PC-3 (cell line): Measurements from ENCODE around the gene TEPSIN. TPM values are rescaled to one million over a fixed set of nuclear protein-coding genes. Genes with fewer than 3 reads are reported as not detected.

ENCODE experiments used
- ATAC-seq: fragments of 200-7000 bp; cut with Tn5 transposase; 2 replicates; pipeline ENCODE4 v1.9.1; 2020; ENCODE audit warnings: mild to moderate bottlenecking, moderate library complexity
- BruUV-seq: library from RNA; stranded (reverse); fragments of 400-500 nt; replicated peaks from 2 replicates; lab custom pipeline; 2021; lab: Mats Ljungman, UMichigan
- CTCF ChIA-PET: fragments of 300-600 bp; sonication (Branson Sonifier 250); formaldehyde crosslinking; loops from one replicate; lab custom pipeline; 2022; ENCODE audit warnings: antibody characterized with exemption; lab: Charles Lee
- POLR2A ChIA-PET: fragments of 300-600 bp; sonication (Branson Sonifier 250); formaldehyde crosslinking; loops from one replicate; lab custom pipeline; 2022; ENCODE audit warnings: antibody characterized with exemption; ENCODE audit not compliant: unreplicated experiment; lab: Charles Lee
- DNase-seq: peaks from one replicate; pipeline ENCODE4 v3.0.0-alpha.2; 2015
- H2AFZ ChIP-seq: fragments of 300-600 bp; sonication (generic); 2 replicates; pipeline ENCODE4 v1.6.0; 2016; ENCODE audit warnings: antibody characterized with exemption, low read length
- H3F3A ChIP-seq: fragments of 300-600 bp; sonication (generic); one replicate; pipeline ENCODE4 v1.6.0; 2017; ENCODE audit warnings: antibody characterized with exemption, low read length, control low read depth, mild to moderate bottlenecking; ENCODE audit not compliant: unreplicated experiment
- H3K27ac ChIP-seq: fragments of 300-600 bp; sonication (generic); 2 replicates; pipeline ENCODE4 v1.5.1; 2016; ENCODE audit warnings: mild to moderate bottlenecking, low read length
- H3K27me3 ChIP-seq: fragments of 300-600 bp; sonication (generic); 2 replicates; pipeline ENCODE4 v1.6.1; 2016; ENCODE audit warnings: low read length, mixed read lengths
- H3K36me3 ChIP-seq: fragments of 300-600 bp; sonication (generic); 2 replicates; pipeline ENCODE4 v1.6.1; 2016; ENCODE audit warnings: low read depth, mixed run types, low read length, mixed read lengths
- H3K4me1 ChIP-seq: fragments of 300-600 bp; sonication (generic); 2 replicates; pipeline ENCODE4 v1.5.1; 2016; ENCODE audit warnings: low read length; ENCODE audit not compliant: insufficient read depth
- H3K4me2 ChIP-seq: fragments of 300-600 bp; sonication (generic); 2 replicates; pipeline ENCODE4 v1.6.0; 2016; ENCODE audit warnings: low read length
- H3K4me3 ChIP-seq: fragments of 300-600 bp; sonication (generic); 2 replicates; pipeline ENCODE4 v1.5.1; 2016; ENCODE audit warnings: mild to moderate bottlenecking, low read length, mixed read lengths
- H3K79me2 ChIP-seq: fragments of 300-600 bp; sonication (generic); 2 replicates; pipeline ENCODE4 v1.6.1; 2017; ENCODE audit warnings: low read length, mixed read lengths
- H3K9ac ChIP-seq: fragments of 300-600 bp; sonication (generic); 2 replicates; pipeline ENCODE4 v1.6.0; 2016; ENCODE audit warnings: mild to moderate bottlenecking, low read length
- H3K9me2 ChIP-seq: fragments of 300-600 bp; sonication (generic); replicated peaks from 2 replicates; pipeline ENCODE4 v1.6.1; 2016; ENCODE audit warnings: mixed run types, low read length, mixed read lengths
- H3K9me3 ChIP-seq: fragments of 300-600 bp; sonication (generic); 2 replicates; pipeline ENCODE4 v1.6.1; 2016; ENCODE audit warnings: low read length, mixed read lengths
- H4K20me1 ChIP-seq: fragments of 300-600 bp; sonication (generic); 2 replicates; pipeline ENCODE4 v1.6.1; 2016; ENCODE audit warnings: low read length, mixed read lengths
- CTCF ChIP-seq: fragments of 300-600 bp; sonication (generic); conservative IDR thresholded peaks from 2 replicates; pipeline ENCODE4 v1.5.1; 2017; ENCODE audit warnings: antibody characterized with exemption, low read depth, mild to moderate bottlenecking, low read length
- EZH2 ChIP-seq: fragments of 300-600 bp; sonication (generic); IDR thresholded peaks from one replicate; pipeline ENCODE4 v1.6.1; 2017; ENCODE audit warnings: antibody characterized with exemption, mild to moderate bottlenecking, low read length; ENCODE audit not compliant: unreplicated experiment
- EZH2phosphoT487 ChIP-seq: fragments of 300-600 bp; sonication (generic); IDR thresholded peaks from 2 replicates; pipeline ENCODE4 v1.6.1; 2018; ENCODE audit warnings: mild to moderate bottlenecking, antibody characterized with exemption, low read length, borderline replicate concordance
- intact Hi-C: fragments of 100-400 bp; cut with micrococcal nuclease; formaldehyde crosslinking; loops from 2 replicates; pipeline ENCODE4 v1.9.0; 2023
- total RNA-seq: library from RNA; depleted of rRNA; stranded (reverse); fragments of >200 nt; gene quantifications from 2 replicates; pipeline ENCODE4 v1.2.3, GENCODE V29; 2014

Gene TEPSIN
- total RNA-seq, 1 experiment from 2014 or later, result 28.8 TPM

GRCh38 chr17:81287152-81287551, 48.3 kb upstream of the TEPSIN start:
- no peaks in the 10 kb centered on the region for H3F3A ChIP-seq
- H3K36me3 ChIP-seq, result peaks cover 5% of the 10 kb centered on the region; the same call in 1 of the 2 replicates
- POLR2A ChIA-PET, result no interaction called here
- no peaks in the 10 kb centered on the region for H4K20me1 ChIP-seq
- H3K4me2 ChIP-seq, result no peak overlapping the region
- no TSS peak for BruUV-seq
- H3K9me2 ChIP-seq, result no peaks in the 10 kb centered on the region
- ATAC-seq (no peak), DNase-seq (no peak)
- H3K4me1 ChIP-seq, result no peaks in the 10 kb centered on the region
- H2AFZ ChIP-seq, result no peak overlapping the region
- no peak overlapping the region for H3K9ac ChIP-seq
- CTCF ChIA-PET, result no interaction called here
- H3K27me3 ChIP-seq, result no peaks in the 10 kb centered on the region
- H3K27ac ChIP-seq, result no peak overlapping the region
- TF ChIP-seq EZH2, result no peak
- no peak for TF ChIP-seq EZH2phosphoT487
- no peak for TF ChIP-seq CTCF
- H3K9me3 ChIP-seq, result no peaks in the 10 kb centered on the region
- peaks cover 71% of the 10 kb centered on the region for H3K79me2 ChIP-seq
- H3K4me3 ChIP-seq, result no peak overlapping the region
- intact Hi-C loops, result no loop called here

GRCh38 chr17:81286491-81287145, 47.8 kb upstream of the TEPSIN start:
- intact Hi-C loops, result no loop called here
- DNase-seq, result no peak
- Histone ChIP-seq H3K36me3 (peaks cover 5% of the 10 kb centered on the region; the same call in 1 of the 2 replicates), H3K27ac (no peak overlapping the region), H3K79me2 (peaks cover 69% of the 10 kb centered on the region), H4K20me1 (no peaks in the 10 kb centered on the region), H3F3A (no peaks in the 10 kb centered on the region), H3K9me2 (no peaks in the 10 kb centered on the region), H3K9ac (no peak overlapping the region), H3K4me3 (no peak overlapping the region), H3K27me3 (no peaks in the 10 kb centered on the region), H3K9me3 (no peaks in the 10 kb centered on the region), H2AFZ (no peak overlapping the region), H3K4me2 (no peak overlapping the region), H3K4me1 (no peaks in the 10 kb centered on the region)
- BruUV-seq, result no TSS peak
- ChIA-PET CTCF (no interaction called here), POLR2A (no interaction called here)
- TF ChIP-seq EZH2 (no peak), EZH2phosphoT487 (no peak), CTCF (no peak)
- ATAC-seq, result no peak

GRCh38 chr17:81285894-81286293, 47.0 kb upstream of the TEPSIN start:
- BruUV-seq, result no TSS peak
- Histone ChIP-seq H2AFZ (no peak overlapping the region), H3F3A (no peaks in the 10 kb centered on the region), H3K9me2 (no peaks in the 10 kb centered on the region), H3K9me3 (no peaks in the 10 kb centered on the region), H3K27ac (no peak overlapping the region), H3K79me2 (peaks cover 62% of the 10 kb centered on the region), H3K27me3 (no peaks in the 10 kb centered on the region), H4K20me1 (no peaks in the 10 kb centered on the region), H3K4me2 (no peak overlapping the region), H3K36me3 (peaks cover 5% of the 10 kb centered on the region; the same call in 1 of the 2 replicates), H3K9ac (no peak overlapping the region), H3K4me3 (no peak overlapping the region), H3K4me1 (no peaks in the 10 kb centered on the region)
- intact Hi-C loops, result no loop called here
- no peak for TF ChIP-seq EZH2phosphoT487
- no peak for TF ChIP-seq EZH2
- TF ChIP-seq CTCF, result no peak
- DNase-seq (no peak), ATAC-seq (no peak)
- CTCF ChIA-PET, result no interaction called here
- POLR2A ChIA-PET, result no interaction called here
